NCI-H2107 (cell line): ENCODE data around the gene SBNO2.

Source experiments
- DNase-seq: peaks from one replicate; lab custom pipeline; 2025; lab: John Stamatoyannopoulos, UW

Gene SBNO2

DNA sequence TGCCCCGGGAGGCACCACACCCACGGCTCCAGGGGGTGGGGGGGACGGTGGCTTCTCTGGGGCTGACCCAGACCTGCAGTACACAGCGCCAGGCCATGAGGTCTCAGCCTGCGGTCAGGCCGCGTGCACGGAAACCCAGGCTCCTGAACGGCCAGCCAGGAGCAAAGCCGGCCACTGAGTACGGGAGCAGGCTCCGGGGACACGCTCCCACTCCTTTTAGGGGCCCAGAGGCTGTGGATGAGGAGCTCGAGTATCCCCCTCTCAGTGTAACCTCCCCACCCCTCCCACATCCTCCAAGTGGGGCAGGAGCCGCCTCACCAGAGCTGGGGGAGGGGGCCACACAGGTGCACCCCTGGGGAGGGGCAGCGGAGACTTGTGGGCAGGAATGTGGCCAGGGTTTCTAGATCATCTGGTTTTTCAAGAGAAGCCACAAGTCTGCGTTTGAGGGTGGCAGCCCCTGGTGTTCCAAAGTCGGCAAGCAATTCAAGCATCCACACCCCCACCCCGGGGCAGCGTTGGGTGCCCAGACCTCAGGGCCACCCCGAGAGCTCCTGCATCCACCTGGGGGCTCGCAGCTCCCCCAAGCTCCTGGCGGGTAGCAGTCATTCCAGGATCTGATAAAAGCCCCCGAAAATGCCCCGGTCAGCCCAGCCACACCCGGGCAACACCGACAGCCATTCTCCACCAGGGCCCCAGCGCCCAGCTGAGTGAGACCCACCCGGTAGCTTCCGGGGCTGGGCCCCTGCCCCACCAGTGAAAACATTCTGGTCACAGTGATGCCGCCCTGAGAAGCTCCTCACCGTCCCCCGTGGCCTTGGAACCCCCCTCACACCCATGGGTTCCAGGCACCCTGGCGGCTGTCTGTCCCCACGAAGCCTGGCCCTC, 6.1 kb downstream of the SBNO2 start:
- no peak for DNase-seq

- no peak for DNase-seq
Measured at GRCh38 chr19:1166872-1167573, 7.0 kb downstream of the SBNO2 start.

- DNase-seq, result no peak
Measured at GRCh38 chr19:1164684-1165531, 9.2 kb downstream of the SBNO2 start.

- no peak for DNase-seq
Measured at GRCh38 chr19:1163934-1164683, 10.0 kb downstream of the SBNO2 start.

GRCh38 chr19:1163283-1163933, 10.7 kb downstream of the SBNO2 start:
- no peak for DNase-seq

GRCh38 chr19:1162404-1163282, 11.4 kb downstream of the SBNO2 start:
- no peak for DNase-seq

GRCh38 chr19:1161716-1162115, 12.4 kb downstream of the SBNO2 start:
- DNase-seq, result peak; percentile 75

DNA sequence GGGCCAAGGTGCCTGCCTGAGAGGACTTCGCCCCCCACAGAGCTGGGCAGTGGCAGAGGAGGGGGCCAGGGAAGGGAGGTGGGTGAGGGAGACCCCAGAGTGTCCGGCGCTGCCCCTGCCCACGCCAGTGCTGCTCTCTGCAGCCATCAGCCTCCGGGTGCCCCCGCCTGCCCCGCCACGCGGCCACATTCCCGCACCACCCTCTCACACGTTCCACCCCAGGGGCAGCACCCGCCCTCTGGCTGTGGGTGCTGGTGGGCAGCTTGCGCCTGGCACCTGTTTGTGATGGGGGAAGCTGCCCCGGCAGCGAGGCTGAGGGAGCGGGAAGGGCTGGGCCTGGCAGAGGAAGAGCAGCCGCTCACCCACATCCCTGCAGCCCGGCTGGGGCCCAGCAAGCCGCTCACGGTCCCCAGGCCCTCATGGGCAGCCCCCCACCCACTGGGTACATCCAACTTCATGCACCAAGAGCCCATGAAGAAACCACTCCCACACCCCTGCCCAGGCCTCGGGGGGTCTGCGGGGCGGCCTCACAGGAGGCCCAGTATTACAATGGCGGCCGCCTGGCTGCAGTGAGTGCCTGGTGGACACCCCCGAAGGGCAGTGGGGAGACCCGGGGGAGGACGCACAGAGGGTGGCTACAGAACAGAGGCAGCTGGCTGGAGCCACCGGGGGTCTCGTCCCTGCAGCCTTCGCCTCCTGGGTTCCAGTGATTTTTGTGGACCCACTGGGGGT, 14.0 kb downstream of the SBNO2 start:
- DNase-seq, result no peak

- no peak for DNase-seq
Measured at GRCh38 chr19:1158885-1159448, 15.1 kb downstream of the SBNO2 start.

DNA sequence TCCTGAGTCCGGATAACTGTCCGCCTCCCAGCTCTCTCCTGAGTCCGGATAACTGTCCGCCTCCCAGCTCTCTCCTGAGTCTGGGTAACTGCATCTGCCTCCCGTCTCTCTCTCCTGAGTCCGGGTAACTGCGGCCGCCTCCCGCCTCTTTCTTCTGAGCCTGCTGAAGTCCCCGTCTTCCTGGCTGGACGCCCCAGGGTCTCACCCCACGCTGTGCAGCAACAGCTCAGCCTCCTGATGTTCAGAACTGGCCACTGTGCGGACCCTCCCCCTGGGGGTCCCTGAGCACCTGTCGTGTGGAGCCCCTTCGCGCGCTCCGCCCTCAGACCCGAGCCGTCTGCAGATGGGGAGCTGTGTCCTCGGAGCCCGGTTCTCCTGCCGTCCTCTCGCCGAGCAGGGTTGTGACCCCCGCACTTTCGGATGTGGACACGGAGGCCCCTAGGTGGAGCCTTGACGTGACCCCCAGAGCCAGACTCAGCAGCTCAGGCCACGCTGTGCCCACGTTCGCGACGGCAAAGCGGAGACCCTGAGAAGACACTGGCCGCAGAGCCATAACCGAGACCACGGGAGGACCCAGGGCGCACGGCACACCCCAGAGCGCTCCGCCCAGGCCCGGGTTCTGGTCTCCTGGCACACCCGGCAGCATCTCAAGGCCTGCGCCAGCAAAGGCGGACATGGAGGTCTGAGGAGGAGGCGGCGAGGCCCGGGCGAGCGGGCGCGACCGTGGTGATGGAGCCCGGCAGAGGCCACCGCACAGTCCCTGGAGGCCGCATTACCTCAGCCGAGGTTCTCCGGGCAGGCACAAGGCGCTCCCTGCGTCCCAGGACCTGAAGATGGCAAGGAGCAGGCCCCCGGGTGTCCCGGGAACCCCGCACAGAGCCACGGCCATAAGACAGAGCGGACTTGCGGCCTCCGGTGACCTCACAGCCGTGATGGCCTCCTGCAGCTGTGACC, 15.9 kb downstream of the SBNO2 start:
- DNase-seq, result no peak

DNA sequence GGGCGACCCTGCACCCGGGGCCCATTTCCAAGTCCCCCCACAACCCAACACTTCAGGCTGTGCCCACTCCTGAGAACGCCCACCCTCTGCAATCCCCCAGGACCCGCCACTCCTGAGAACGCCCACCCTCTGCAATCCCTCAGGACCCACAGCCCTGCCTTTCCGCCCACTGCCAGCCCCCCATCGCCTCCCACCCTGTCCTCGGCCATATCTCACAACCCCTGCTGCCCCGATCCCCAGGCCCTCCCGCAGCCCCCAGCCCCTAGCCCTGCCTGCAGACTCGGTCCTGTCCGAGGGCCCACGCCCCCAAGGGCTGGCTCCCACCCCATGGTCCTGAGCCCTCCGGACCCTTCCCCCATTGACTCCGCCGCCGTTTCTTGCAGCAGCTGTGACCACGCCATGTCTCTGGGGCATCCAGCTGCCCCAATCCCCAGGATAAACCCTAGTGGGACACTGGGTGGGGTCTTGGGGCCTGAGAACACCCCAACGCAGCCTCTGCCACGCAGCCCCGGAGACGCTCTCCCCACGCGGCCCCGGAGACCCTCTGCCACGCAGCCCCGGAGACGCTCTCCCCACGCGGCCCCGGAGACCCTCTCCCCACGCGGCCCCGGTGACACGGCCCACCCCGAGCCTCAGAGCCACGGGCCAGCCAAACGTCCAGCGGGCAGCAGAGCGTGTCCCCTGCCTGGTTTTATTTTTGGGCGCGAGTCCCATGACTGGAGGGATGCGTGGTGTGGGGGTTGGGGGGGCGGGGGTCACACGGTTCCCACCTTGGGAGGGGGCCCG, 17.0 kb downstream of the SBNO2 start:
- DNase-seq, result no peak

GRCh38 chr19:1156305-1156801, 17.7 kb downstream of the SBNO2 start:
- DNase-seq, result no peak

DNA sequence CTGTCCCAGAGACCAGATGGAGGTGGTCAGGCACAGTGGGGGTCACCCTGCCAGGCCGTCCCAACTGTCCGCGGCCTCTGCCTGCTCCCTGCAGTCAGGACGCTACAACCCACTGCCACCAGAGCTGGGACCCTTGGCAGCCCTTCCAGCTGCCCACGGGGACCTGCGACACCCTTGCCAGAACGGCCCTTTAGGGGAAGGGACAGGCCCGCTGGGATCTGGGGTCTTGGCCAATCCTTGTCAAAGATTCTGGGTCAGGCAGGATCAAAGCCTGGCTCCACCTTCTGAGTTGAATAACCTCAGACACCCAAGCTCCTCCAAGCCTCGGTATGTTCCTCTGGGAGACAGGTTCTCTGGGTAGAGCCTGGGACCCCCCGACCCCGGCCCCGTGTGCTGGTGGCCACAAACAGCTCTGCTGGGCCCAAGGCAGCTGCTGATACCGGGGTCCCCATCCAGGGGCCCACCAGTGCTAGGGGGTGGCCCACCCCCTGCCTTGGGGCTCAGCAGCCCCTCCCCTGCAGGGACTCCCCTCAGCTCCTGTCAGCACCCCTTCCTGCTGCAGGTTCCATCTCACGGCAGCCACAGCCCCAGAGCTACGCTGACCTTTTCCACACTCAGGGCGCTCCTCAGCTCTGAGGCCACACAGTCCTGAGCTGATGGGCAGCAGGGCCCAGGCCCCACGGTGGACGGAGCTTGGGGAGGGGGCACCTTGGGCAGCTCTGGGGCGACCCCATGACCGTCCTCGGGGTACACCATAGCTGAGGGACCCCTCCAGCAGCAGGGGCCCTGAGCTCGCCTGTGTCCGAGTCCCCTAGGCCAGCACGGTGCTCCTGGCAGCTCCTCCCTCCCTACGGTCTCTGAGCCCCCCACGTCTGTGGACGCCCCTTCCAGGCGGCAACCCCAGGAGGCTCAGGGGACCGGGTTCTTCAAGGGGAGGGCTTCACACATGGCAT, 18.4 kb downstream of the SBNO2 start:
- no peak for DNase-seq

DNA sequence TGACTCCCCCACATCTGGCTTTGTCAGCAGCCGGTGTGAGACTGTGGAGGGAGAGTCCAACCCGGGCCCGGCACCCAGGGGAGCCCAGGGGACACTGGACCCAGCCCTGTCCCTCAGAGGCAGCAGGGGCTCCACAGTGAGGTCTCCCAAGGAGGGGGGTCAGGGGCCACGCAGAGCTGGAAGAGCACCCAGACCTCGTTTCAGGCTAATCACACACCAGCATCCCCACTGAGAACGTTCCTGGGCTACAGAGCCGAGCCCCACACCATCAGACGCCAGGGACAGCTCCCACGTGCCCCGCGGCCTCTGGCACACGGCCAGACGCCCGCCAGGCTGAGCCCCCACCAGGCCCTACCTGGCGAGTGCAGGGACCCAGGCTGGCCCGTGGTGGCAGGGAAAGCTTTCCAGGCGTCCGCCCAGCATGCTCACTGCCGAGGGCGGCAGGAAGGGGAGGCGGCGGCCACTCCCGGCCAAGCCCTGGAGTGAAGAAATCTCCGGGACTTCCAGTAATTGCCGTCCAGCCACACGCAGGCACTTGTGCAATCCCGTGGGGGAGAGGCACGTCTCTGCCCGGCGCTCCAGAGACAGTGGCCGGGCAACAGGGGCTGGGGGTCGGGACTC, 19.2 kb downstream of the SBNO2 start:
- no peak for DNase-seq
